ENCODE results near the gene NHEJ1. TPM values are rescaled to one million over a fixed set of nuclear protein-coding genes. Genes with fewer than 3 reads are reported as not detected.

NHEJ1 gene
- total RNA-seq, 1 experiment from 2014 or later = 22.3 TPM

- no peak for TF ChIP-seq ZNF416 (CRISPR knock-in tag; IDR thresholded peaks at IDR 0.05)
- no peak for TF ChIP-seq CBFB (CRISPR knock-in tag; IDR thresholded peaks at IDR 0.05; ENCODE audit: low read depth)
- TF ChIP-seq, protein P1, sequence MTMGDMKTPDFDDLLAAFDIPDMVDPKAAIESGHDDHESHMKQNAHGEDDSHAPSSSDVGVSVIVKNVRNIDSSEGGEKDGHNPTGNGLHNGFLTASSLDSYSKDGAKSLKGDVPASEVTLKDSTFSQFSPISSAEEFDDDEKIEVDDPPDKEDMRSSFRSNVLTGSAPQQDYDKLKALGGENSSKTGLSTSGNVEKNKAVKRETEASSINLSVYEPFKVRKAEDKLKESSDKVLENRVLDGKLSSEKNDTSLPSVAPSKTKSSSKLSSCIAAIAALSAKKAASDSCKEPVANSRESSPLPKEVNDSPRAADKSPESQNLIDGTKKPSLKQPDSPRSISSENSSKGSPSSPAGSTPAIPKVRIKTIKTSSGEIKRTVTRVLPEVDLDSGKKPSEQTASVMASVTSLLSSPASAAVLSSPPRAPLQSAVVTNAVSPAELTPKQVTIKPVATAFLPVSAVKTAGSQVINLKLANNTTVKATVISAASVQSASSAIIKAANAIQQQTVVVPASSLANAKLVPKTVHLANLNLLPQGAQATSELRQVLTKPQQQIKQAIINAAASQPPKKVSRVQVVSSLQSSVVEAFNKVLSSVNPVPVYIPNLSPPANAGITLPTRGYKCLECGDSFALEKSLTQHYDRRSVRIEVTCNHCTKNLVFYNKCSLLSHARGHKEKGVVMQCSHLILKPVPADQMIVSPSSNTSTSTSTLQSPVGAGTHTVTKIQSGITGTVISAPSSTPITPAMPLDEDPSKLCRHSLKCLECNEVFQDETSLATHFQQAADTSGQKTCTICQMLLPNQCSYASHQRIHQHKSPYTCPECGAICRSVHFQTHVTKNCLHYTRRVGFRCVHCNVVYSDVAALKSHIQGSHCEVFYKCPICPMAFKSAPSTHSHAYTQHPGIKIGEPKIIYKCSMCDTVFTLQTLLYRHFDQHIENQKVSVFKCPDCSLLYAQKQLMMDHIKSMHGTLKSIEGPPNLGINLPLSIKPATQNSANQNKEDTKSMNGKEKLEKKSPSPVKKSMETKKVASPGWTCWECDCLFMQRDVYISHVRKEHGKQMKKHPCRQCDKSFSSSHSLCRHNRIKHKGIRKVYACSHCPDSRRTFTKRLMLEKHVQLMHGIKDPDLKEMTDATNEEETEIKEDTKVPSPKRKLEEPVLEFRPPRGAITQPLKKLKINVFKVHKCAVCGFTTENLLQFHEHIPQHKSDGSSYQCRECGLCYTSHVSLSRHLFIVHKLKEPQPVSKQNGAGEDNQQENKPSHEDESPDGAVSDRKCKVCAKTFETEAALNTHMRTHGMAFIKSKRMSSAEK (CRISPR knock-in tag; IDR thresholded peaks at IDR 0.05; ENCODE audit: borderline replicate concordance) = no peak
- TF ChIP-seq, protein P2, sequence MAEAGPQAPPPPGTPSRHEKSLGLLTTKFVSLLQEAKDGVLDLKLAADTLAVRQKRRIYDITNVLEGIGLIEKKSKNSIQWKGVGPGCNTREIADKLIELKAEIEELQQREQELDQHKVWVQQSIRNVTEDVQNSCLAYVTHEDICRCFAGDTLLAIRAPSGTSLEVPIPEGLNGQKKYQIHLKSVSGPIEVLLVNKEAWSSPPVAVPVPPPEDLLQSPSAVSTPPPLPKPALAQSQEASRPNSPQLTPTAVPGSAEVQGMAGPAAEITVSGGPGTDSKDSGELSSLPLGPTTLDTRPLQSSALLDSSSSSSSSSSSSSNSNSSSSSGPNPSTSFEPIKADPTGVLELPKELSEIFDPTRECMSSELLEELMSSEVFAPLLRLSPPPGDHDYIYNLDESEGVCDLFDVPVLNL (CRISPR knock-in tag; IDR thresholded peaks at IDR 0.05; ENCODE audit: borderline replicate concordance, low read depth) = no peak
These were observed 9.5 kb upstream of the NHEJ1 start, which contains the start of gene SLC23A3 (continued) for GRCh38 chr2:219169930-219170654.

DNA sequence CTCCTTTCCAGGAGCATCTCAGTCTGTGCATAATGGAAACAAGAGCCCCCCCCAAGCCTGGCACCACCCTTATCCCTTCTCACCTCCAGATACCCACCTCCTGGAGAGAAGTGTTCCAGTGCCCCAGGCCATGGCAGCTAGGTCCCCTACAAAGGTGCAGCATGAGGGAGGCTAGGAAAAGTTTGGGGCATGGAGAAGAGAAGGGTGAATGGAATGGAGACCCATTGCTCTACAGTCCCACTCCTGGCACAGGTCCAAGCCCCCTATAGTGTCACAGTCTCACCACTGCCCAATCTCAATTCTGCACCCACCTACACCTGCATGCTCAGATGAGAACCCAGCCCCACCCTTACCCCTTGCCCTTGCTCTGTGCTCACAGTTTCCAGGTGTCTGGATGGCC, 8.3 kb upstream of the NHEJ1 start:
- DNase-seq (ENCODE audit: low spot score) (no peak), ATAC-seq (no peak)
- H3K36me3 Mint-ChIP-seq = no peaks in the 10 kb centered on the region; the same call in 1 of the 2 replicates
- 0 out of 2 replicates have a peak, but pooled peaks cover 3% of the 10 kb centered on the region for H3K4me1 Mint-ChIP-seq
- ChIA-PET POLR2A (no interaction called here), CTCF (interaction anchor here (4.0 kb wide), 1 partner anchor 126 kb away, joined by 15 read pairs; no protein-coding TSS in a partner anchor)
- H3K27ac Mint-ChIP-seq = no peak overlapping the region
- no peaks in the 10 kb centered on the region for H3K9me3 Mint-ChIP-seq
- no peaks in the 10 kb centered on the region; the same call in 1 of the 2 replicates for H3K27me3 Mint-ChIP-seq (ENCODE audit: low read depth)
- no peak overlapping the region for H3K4me3 Mint-ChIP-seq
- TF ChIP-seq JUN (CRISPR knock-in tag; IDR thresholded peaks at IDR 0.05) (no peak), HMGXB4 (CRISPR knock-in tag; IDR thresholded peaks at IDR 0.05) (no peak), RELA (CRISPR knock-in tag; IDR thresholded peaks at IDR 0.05; ENCODE audit: borderline replicate concordance) (no peak), ATF3 (CRISPR knock-in tag; conservative IDR thresholded peaks at IDR 0.05) (no peak), ZNF138 (CRISPR knock-in tag; conservative IDR thresholded peaks at IDR 0.05) (no peak), STAT6 (CRISPR knock-in tag; conservative IDR thresholded peaks at IDR 0.05; ENCODE audit: low read depth) (no peak), OVOL2 (CRISPR knock-in tag; IDR thresholded peaks at IDR 0.05; ENCODE audit: borderline replicate concordance) (no peak), MYBL2 (CRISPR knock-in tag; IDR thresholded peaks at IDR 0.05) (no peak)
- TF ChIP-seq, protein P3, sequence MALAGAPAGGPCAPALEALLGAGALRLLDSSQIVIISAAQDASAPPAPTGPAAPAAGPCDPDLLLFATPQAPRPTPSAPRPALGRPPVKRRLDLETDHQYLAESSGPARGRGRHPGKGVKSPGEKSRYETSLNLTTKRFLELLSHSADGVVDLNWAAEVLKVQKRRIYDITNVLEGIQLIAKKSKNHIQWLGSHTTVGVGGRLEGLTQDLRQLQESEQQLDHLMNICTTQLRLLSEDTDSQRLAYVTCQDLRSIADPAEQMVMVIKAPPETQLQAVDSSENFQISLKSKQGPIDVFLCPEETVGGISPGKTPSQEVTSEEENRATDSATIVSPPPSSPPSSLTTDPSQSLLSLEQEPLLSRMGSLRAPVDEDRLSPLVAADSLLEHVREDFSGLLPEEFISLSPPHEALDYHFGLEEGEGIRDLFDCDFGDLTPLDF (CRISPR knock-in tag; IDR thresholded peaks at IDR 0.05) = no peak
- TF ChIP-seq, protein P1 (CRISPR knock-in tag; IDR thresholded peaks at IDR 0.05; ENCODE audit: borderline replicate concordance) = no peak
- TF ChIP-seq, protein P4, sequence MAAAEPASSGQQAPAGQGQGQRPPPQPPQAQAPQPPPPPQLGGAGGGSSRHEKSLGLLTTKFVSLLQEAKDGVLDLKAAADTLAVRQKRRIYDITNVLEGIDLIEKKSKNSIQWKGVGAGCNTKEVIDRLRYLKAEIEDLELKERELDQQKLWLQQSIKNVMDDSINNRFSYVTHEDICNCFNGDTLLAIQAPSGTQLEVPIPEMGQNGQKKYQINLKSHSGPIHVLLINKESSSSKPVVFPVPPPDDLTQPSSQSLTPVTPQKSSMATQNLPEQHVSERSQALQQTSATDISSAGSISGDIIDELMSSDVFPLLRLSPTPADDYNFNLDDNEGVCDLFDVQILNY (CRISPR knock-in tag; IDR thresholded peaks at IDR 0.05) = no peak
